Ureter (tissue), 1 donor: Measurements from ENCODE around the gene HABP2. TPM values are rescaled to one million over a fixed set of nuclear protein-coding genes. Genes with fewer than 3 reads are reported as not detected.
A peak's percentile ranks its signal among the peaks of the same experiment; 100 is the strongest.

Experiments
- DNase-seq: peaks from one replicate; pipeline ENCODE4 v3.0.0-alpha.2; 2020; ENCODE audit warnings: low spot score
- total RNA-seq: library from RNA; stranded (reverse); gene quantifications from one replicate; pipeline ENCODE4 v1.2.4, GENCODE V29; 2023
- donor health status: DM: yes; HTN: yes; CAD: no.

Gene HABP2
- 0.23 TPM for total RNA-seq

DNA sequence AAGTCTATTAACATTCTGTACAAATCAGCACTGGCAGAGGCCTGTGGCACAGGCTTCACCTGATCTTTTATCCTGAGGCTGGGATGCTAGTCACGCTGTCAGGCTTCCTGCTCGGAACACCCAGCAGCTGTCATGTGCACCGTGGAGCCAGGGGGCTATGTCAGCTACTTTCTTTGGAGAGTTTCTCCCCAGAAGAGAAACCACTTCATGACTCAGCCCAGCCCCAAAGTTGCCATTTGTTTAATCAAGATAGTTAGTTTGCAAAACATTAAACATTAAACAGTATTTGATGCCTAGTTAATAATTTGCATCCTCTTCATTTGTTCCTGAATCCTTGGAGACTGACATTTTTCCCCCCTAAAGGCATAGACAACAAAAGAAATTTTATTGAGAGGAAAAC is at the start of gene HABP2:
Gene HABP2 (plus strand): TSS at position 353 of the 400 bp plus-strand sequence. CDS start 69 bp downstream, outside the sequence.
- DNase-seq = no peak

DNA sequence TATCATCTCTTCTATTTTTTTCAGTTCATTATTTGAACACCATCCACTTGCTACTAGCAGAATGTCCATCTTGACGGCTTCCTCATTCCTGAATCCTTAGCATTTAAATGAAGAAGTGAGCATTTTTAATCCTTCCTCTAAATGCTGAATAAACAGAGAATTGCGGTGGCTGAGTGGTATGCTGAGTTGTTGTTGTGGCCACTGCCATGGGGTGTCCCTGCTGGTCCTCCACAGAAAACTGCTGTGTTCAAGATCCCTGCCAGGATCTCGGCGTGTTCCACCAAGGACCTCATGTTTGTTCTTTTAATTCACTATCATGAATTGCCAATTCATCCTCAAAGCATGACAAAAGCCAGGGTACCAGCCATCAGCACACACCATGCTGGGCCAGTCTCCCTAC is 48.9 kb upstream of the HABP2 start:
- no peak for DNase-seq

DNA sequence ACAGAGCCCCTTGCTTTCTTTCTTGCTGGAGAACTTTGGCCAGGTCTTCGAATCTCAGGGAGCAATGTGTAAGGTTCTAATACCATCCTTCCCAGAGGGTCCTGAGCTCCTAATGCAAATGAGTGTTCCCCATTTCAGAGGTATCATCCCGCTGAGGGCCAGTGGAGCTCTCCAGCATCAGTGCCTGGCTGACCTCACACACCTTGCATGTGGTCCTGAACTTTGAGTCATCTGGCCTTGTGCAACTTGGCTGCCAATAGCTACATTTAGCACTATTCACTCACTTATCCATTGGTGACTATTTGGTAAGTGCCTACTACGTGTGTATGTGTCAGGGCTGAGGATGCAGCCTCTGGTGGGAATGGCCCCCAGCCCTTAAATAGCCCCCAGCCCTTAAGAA is 48.4 kb upstream of the HABP2 start:
- no peak for DNase-seq

DNA sequence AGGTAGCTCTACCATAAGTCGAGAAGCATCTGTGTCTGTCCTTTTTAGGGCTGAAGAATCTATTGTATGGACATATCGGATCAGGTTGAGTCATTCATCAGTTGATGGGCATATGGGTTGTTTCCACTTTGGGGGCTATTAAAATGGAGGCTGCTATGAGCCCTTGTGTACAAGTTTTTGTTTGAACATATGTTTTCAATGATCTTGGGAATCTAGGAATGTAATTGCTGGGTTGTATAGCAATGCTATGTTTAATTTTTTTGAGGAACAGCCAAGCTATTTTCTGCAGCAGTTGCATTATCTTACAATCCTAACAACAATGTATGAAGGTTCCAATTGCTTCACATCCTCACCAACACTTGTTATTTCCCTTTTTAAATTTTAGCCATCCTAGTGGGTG is 46.4 kb upstream of the HABP2 start:
- DNase-seq = no peak

DNA sequence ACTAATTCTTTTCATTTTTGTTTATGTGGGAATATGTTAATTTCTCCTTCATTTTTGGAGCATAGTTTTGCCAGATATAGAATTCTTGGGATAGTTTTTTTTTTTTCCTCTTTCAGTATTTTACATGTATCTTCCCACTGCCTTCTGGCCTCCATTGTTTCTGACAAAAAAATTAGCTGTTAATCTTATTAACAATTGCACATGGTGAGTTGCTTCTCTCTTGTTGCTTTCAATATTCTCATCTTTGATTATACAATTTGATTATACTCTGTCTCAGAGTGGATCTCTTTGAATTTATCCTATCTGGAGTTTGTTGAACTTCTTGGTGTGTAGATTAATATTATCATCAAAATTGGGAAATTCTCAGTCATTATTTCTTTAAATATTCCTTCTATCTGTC is 41.4 kb upstream of the HABP2 start:
- DNase-seq = no peak

DNA sequence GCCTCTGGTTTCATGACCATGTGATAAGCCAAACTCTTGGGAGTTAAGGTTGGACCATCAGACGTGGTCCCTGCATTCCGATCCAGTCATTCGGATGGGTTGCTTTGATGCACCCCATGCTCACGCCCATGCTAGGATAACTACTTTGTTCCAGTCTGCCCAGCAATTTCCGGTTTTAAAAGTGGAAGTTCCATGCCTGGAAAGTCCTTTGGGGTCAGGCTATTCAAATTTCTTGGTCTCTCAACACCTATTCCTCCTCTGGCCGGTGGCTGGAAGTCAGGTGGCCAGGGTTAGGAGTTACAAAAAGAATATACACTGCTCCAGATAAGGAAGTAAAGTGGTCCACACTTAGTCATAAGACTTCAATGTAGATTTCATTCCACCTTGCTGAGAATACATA is 37.7 kb upstream of the HABP2 start:
- DNase-seq = no peak

DNA sequence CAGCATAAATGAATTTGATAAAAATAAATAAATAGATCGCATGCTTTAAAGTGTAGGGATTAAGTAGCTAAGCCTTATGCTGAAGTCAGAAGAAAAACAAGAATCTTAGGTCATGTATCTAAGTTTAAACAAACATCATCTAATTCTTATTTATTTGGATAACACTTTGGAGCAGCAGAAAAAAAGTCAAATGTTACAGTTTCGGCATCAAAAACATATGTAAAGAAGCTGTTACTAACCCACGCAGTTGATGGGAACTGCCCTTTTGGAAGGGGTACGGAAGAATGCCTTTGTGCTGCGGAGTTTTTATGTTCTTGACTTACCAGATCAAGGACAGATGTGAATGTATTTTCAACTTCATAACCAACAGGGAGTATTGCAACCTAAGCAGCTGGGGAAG is 37.3 kb upstream of the HABP2 start:
- no peak for DNase-seq

DNA sequence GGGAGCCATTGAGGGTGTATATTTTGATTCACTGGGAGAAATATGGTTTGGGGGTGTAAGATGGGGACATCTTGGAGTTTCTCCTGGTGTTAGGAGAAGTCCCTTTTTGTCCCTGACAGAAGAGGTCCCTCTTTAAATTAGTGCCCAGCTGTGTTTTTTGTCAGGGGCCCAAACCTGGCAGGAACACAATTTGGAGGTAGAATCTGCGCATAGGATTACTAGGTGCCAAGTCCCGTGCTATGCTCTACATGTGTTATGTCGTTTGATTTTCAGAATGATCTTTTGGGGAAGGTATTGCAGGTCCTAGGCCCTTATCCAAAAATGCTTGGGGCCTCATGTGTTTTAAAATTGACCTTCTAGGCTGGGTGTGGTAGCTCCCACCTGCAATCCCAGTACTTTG is 36.8 kb upstream of the HABP2 start:
- DNase-seq = no peak

DNA sequence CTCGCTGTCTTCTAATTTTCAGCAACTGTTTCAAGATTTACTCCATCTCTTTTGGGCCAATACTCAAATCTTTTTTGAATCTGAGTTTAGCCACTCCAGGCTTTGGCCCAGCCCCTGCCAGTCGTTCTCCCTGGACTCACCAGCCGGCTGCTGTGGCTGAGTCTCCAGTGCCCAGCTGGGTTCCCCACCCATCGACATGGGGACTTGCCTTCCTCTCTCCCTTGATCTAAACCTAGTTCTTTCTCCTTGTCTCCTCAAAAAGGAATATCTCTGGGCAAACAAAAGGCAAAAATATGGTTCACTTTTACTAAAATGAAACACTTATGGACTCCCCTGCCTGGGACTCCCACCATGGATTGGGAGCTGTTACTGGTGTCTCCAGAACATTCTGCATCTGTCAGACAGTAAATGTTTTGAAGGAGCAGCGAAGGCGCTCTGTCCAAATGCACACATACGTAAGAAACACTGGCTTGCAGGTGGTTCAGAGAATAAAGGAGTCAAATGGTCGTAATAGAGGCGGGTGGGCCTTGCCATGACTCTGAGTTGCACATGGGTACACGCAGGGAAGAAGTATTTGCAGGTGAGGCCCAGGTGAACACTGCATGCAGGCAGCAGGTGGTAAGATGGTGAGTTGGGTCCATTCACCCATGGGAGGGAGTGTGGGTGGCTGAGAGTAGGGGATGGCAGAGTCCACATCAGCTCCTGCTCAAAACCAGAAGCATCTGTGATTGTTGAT is 35.5 kb upstream of the HABP2 start:
- DNase-seq = no peak

DNA sequence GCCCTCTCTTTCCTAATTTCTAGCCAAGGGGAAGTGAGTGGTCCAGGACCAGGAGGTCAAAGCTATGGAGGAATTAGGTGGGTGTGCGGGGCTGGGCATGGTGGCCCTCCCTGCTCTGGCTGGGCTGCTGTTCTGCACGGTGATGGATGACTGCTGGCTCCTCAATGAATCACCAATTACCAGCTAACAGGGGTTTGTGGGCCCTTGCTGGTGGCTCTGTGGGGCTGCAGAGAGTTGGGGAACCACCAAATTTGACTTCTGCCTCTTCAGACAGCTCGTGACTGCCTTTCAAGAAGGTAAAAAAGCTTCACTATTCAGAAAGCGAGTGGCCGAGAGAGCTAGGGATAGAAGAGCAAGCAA is 35.0 kb upstream of the HABP2 start:
- no peak for DNase-seq

DNA sequence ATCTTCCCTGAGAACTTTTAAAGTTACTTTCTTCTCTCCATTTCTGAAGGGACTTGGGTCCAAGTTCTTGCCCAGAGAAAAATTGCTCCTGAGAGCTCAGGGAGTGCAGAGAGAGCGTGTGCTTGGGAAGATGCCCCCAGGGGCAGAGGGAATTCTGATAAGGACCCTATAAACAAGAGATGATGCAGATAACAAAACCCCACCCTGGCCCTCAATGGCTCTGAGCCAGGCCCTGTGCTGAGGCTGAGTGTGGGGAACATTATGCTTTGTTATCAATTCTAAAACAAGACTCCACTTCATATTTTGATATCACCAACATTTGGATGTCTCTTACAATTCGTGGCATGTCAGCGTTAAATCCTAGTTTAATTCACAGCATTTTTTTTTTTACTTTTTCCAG is 34.4 kb upstream of the HABP2 start:
- DNase-seq = no peak

DNA sequence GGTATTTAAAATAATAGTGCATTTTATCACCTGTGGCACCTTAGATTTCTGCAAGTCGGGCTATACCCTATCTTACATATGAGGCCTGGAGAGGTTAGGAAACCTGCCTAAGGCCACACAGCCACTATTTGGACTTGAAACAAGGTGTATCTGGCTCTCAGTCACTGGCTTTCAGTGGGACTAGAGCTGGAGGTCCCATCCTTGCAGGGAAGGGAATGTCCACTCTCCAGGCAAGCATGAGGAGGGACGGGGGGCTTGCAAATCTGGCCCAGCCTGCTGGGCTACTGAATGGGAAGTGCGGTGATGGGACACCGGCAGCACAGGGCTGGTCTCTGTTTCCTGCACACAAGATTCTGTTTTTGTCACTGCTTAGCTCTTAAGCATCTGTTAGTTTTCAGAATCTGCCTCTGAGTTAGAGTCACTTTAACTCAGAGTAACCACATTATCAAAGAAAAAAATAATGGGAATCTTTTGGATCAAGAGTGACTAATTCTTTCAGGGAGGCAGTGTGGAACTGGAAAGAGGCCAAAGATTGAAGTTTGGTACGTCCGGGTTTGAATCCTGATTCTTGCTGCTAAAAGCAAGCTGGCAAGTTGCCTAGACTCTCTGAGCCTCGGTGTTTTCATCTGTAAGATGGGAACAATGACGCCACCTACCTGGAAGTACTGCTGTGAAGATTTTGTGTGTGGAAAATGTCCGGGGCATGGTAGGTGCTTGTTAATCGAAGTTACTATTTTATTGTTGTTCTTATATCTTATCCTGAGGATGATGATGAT is 33.8 kb upstream of the HABP2 start:
- no peak for DNase-seq

DNA sequence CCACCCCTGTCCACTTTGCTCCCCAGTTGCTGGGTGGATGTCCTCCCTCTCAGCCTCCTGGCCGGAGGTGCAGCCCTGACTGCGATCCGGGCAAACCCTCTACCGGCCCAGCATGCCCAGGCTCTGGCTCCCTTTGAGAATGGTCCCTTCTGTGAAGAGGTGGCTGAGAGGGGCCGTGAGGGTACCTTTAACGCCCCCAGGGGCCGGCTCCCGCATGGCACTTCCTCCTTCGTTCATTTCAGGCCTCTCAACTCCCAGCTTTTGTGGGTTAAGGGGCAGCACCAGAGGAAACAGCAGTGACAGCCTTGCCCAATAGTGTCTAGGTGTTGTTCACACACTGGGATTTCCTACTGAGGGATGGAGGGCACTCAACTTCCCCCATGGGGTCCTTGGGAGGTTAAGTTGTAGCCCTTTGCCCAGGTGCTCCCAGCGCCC is 33.2 kb upstream of the HABP2 start:
- no peak for DNase-seq

DNA sequence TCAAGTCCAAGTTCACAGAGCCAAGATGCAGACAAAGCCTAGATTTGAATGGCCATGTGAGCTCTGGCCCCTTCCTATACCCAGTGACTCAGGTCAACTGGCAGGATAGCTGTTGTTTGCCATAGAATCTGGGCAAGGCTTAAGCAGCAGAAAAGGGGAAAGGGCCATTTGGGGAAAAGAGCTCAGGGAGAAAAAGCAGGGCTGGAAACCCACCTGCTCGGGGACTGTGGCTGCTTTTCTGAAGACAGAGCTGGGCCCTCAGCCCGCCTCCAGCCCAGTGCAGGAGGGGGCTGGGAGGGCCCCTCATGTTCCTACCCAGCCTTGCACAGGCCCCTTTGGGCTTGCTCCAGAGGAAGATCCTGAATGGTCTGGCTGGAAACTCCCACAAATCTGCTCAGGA is 32.6 kb upstream of the HABP2 start:
- no peak for DNase-seq

DNA sequence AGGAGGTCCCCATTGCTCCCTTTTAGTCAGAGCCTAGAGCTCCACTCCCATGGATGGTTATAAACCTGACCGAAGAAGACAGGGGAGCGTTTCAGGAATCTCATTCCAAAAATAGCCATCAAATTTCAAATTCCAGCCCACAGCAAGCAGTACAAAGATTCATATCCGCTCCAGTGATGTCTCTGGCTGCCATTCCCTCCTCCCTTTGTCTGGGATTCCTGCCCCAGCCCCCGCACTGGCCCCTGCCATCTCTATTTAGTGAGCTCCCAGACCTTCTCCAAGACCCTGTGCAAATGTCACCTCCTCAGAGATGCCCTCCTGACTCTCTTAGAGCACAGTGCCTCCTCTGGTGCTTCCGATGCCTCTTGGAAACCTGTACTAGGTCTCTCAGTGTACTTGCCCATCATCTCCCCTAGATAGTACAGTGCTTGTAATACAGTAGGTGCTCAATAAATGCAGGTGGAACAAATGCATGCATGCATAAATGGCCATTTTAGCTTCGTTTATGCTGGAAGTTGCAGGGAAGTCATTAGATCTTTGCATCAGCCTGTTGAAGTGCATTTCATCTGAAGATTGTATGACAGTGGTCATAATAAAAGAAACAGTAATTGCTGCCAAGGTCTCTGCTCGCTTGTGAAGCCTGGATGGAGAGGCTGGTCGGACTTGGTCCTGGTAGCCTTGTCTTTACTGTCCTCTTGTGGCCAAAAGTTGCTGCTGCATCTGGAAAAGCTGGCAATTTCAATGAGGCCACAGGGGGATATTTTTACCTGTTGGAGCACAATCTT is 32.0 kb upstream of the HABP2 start:
- DNase-seq = peak; percentile 76

DNA sequence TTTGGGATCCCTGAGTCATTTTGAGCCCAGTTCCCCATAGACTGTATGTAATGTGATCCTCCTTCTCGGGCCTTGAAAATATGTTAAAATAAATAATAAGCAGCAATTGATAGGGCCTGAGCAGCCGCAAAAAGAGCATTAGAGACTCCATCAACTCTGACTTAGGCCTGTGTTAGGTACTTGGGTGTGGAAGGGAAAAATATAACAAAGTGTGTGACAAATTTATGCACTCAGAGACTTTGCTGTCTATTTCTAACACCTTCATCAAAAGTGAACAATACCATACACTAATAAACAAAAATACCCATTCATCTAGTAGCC is 31.4 kb upstream of the HABP2 start:
- DNase-seq = no peak

DNA sequence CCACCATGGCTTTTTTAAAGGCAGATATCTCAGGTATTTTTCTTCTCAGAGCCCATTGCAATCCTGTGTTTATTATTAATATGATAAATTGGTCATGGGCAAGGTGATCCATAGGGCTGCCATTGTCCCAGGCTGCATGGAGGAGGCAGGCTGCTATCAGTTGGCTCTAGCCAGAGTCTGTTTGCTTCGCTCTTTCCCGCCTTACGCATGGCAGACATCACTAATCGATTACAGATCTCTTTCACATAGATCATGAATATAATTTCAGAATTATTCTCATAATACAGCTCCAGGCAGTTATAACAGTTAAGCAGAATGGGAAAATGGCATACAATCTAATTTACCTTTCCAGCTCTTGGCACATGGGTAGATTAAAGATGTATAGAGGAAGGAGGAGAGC is 30.4 kb upstream of the HABP2 start:
- DNase-seq = no peak

DNA sequence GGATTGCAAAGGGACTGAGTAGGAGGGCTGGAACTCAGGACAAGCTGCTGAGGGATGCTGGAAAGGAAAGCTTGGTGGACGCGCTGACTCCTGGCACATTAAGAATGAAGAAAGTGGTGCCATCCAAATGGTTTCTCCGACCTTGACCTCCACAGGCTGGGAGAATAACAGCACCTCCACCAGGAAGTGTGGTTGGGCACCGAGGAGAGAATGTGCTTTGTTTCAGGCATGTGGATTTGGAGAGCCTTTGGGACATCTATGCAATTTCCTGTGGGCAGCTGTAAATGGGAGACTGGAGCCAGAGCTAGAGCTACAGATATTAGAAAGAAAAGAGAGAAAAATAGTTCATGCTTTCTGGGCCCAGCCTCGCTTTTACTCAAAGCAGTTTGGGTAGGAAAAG is 29.8 kb upstream of the HABP2 start:
- DNase-seq = no peak

DNA sequence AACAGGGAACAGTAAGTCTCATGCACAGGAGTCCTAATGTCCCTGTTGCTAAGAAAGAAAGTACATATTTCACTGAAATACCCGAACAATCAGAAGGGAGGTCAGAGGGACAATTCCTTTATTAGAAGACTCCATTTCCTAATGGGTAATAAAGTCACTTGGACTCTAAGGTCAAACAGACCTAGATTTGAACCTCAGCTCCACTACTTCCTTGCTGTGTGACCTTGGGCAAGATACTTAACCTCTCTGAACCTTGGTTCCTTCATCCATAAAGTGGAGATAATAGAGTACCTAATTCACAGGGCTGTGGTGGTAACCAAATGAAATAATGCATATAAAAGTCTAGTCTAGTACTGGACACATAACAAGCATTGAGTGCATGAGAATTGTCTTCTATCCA is 29.2 kb upstream of the HABP2 start:
- no peak for DNase-seq

DNA sequence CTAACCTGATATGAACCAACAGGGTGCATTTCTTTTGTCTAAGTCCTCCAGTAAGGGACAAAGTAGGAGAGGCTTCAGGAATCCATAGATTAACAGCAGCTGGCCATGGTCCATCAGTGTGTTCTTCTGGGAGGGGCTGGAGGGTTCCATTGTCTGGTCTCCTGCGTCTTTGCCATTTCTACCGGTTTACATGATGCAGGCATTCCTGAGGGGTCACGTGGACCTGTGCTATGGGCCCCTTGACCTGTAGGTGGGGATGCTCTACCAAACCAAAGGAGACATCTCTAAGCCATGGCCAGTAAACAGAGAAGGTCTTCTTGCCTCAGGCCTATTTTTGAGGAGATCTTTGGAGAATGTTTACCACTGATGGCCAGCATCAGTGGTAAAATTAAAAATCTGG is 28.7 kb upstream of the HABP2 start:
- DNase-seq = no peak

DNA sequence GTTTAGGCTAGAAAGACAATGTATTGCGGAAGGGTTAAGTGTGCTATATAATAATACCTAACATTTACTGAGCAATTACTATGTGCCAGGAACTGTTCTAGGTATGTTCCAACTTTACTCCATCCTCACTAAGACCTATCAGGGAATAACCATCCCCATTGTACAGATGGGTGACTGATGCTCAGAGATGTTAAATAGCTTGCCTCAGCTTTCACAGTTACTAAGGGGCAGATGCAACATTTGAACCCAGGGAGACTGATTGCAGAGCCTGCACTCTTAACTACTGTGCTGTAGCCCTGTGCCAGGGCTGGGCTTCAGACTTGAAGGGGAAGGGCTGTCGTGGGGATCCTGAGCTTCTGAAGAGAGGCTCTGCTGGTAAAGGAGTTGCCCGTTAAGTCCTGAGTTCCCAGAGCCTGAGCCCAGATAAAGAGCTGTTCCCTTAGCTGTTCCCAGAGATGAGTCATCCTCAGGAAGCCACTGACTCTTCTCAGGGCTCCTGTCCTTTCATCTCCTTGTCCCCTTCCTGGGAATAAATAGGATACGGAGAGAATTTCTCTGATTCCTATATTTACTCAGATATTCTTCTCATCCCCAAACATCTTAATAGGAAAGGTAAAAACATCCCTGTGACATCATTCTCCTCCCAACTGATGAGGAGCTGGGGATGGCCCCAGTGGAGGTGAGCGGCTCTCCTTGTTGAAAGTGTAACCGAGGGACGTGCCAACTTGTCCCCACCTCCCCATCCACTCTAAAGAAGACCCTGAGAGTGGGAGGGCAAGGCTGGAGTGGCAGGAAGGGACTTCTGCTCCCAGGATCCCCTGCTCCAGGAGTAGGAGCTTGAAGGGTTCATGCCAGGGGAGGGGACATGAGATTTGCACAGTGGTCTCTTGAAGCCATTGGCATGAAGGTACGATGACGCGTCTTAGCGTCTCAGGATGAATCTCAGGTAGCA is 28.0 kb upstream of the HABP2 start:
- DNase-seq = no peak

DNA sequence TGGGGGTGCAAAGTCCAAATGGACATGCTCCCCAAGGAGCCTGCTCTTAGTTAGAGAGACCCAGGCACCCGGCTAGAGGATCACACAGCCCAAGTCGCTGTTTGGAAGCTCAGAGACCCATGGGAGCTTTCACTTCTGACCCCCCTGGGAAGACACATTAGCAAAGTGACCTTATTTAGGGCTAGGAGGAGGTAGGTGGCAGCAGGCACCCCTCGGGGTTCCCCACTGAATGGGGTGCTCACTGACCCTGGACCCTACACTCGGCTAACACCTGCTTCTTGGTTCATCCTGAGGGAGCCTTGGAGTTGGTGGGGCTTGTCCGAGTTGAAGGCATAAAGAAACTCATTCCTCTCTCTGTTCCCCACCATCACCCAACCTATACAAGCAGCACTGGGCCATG is 27.1 kb upstream of the HABP2 start:
- no peak for DNase-seq
